ENCODE data around the gene CALU. TPM values are rescaled to one million over a fixed set of nuclear protein-coding genes. Genes with fewer than 3 reads are reported as not detected.

Gene CALU
- total and polyA plus RNA-seq, 10 donors, result 7.9 to 98.8 (median 58.9) TPM

GRCh38 chr7:128713794-128714193, 25.4 kb upstream of the CALU start:
- no peak overlapping the region for H3K27ac ChIP-seq
- intact Hi-C loops (cut with DNase I; ENCODE audit: low total_unique reads), result no loop called here
- peaks cover 0 to 8% (median 2%) of the 10 kb centered on the region in 8 donors for H3K9me3 ChIP-seq
- no peaks in the 10 kb centered on the region for H3K27me3 ChIP-seq (replicated peaks in 1 of 7)
- WGBS, 5 donors, result 80 to 93% (median 85%) methylated on average over 2 of the region's 2 CpGs
- no peak overlapping the region for H3K4me3 ChIP-seq
- no peak for TF ChIP-seq POLR2A (IDR thresholded peaks at IDR 0.05)
- no peak for DNase-seq
- H3K36me3 ChIP-seq, result no peaks in the 10 kb centered on the region
- peaks cover 0 to 12% (median 0%) of the 10 kb centered on the region in 6 donors for H3K4me1 ChIP-seq

DNA sequence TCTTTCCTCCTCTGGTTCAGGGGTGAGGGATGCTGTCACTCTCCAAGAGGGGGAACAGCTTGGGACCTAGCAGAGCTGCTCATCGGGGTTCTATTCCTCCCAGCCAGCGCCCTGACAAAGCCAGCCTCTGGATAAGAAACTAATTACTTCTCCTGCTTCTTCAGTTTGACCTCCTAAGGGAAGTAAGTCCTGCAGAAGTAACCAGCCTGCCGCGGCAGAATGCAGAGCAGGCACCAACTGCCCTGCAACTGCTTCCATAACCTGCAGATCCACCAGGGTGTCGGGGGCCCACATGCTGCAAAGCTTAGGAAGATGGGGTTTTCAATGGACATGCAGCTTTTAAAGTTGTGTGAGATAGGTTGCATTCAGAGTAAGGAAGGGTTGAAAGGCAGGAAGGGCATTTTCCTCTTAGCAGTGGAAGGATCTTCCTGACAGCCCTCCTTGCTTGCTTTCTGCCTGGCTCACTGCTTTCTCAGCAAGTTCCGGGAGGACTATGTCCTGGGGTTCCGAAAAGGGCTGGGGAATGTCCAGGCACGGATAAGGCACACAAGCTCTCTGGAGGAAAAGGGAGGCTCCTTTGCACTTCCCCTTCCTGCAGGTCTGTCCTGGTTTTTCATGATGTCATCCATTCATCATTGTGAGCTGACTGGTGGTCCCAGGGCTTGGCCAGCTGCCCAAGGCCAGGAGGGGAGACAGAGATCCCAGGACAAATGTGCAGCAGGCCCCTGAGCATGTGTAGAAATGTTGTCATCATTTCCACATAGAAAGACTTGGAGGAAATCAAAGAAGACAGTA, 24.3 kb upstream of the CALU start:
- DNase-seq, result no peak
- 47 to 66% (median 52%) methylated on average over 8 of the region's 8 CpGs for WGBS, 5 donors

GRCh38 chr7:128718967-128719642, 20.1 kb upstream of the CALU start:
- no peak overlapping the region for H3K27ac ChIP-seq
- H3K9me3 ChIP-seq, result no peaks in the 10 kb centered on the region
- H3K27me3 ChIP-seq (replicated peaks in 1 of 7), result peaks cover 0 to 3% (median 0%) of the 10 kb centered on the region in 7 donors
- DNase-seq, result no peak
- no peaks in the 10 kb centered on the region for H3K36me3 ChIP-seq
- 73 to 94% (median 80%) methylated on average over 6 of the region's 6 CpGs for WGBS, 5 donors
- intact Hi-C loops (cut with DNase I; ENCODE audit: low total_unique reads), result no loop called here
- no peak overlapping the region for H3K4me3 ChIP-seq
- TF ChIP-seq POLR2A (IDR thresholded peaks at IDR 0.05) (no peak), POLR2AphosphoS5 (IDR thresholded peaks at IDR 0.05) (no peak), CTCF (IDR thresholded peaks at IDR 0.05 in 8 of 11, conservative IDR thresholded peaks at IDR 0.05 in 3 of 11) (no peak)
- H3K4me1 ChIP-seq, result peaks cover 0 to 12% (median 0%) of the 10 kb centered on the region in 6 donors

More for the DNA sequence above, 24.3 kb upstream of the CALU start:
- no peaks in the 10 kb centered on the region for H3K36me3 ChIP-seq
- no peaks in the 10 kb centered on the region for H3K27me3 ChIP-seq (replicated peaks in 1 of 7)
- TF ChIP-seq POLR2AphosphoS5 (IDR thresholded peaks at IDR 0.05) (peak in 1 of 3 donors; percentile 45), POLR2A (IDR thresholded peaks at IDR 0.05) (no peak), CTCF (IDR thresholded peaks at IDR 0.05 in 8 of 11, conservative IDR thresholded peaks at IDR 0.05 in 3 of 11) (no peak)
- H3K27ac ChIP-seq, result peak overlapping the region in 1 of 8 donors; percentile 43
- peaks cover 0 to 12% (median 0%) of the 10 kb centered on the region in 6 donors for H3K4me1 ChIP-seq
- H3K9me3 ChIP-seq, result peaks cover 0 to 8% (median 2%) of the 10 kb centered on the region in 8 donors
- no peak overlapping the region for H3K4me3 ChIP-seq
- intact Hi-C loops (cut with DNase I; ENCODE audit: low total_unique reads), result no loop called here

- H3K27ac ChIP-seq, result no peak overlapping the region
- no peaks in the 10 kb centered on the region for H3K4me1 ChIP-seq
- DNase-seq, result no peak
- H3K36me3 ChIP-seq, result no peaks in the 10 kb centered on the region
- peaks cover 0 to 3% (median 0%) of the 10 kb centered on the region in 7 donors for H3K27me3 ChIP-seq (replicated peaks in 1 of 7)
- no peak overlapping the region for H3K4me3 ChIP-seq
- TF ChIP-seq POLR2A (IDR thresholded peaks at IDR 0.05) (no peak), CTCF (IDR thresholded peaks at IDR 0.05 in 8 of 11, conservative IDR thresholded peaks at IDR 0.05 in 3 of 11) (no peak), POLR2AphosphoS5 (IDR thresholded peaks at IDR 0.05) (no peak)
- H3K9me3 ChIP-seq, result no peaks in the 10 kb centered on the region
- intact Hi-C loops (cut with DNase I; ENCODE audit: low total_unique reads), result no loop called here
Observed at GRCh38 chr7:128721376-128721775, 17.8 kb upstream of the CALU start.

All from spleen (tissue), 11 donors.